GM12874 (cell line): ENCODE results near the gene CASD1.

Experiments
- CTCF ChIP-seq: IDR thresholded peaks from 2 replicates; pipeline ENCODE4 v1.5.1; 2011; ENCODE audit warnings: low read depth, mild to moderate bottlenecking, control low read depth, low read length, moderate library complexity; ENCODE audit not compliant: insufficient read depth

The CASD1 gene

DNA sequence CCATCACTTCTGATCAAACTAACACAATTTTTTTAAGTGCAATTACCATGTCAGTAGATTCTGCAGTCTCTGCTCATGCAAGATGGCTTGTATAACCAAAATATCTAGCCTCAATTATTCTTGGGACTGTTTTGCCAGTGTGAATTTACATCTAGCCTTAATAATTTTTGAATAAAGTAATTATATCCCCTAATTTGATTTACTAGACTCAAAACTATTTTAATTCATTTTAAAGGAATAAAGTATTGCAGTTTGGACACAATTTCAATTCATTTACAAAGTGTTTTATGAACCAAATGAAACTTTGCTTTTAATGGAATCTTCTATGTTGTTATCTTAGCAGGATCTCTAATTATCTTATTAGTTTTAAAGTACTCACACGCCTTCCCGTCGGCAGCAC is 90.7 kb downstream of the CASD1 start:
- no peak for TF ChIP-seq CTCF

DNA sequence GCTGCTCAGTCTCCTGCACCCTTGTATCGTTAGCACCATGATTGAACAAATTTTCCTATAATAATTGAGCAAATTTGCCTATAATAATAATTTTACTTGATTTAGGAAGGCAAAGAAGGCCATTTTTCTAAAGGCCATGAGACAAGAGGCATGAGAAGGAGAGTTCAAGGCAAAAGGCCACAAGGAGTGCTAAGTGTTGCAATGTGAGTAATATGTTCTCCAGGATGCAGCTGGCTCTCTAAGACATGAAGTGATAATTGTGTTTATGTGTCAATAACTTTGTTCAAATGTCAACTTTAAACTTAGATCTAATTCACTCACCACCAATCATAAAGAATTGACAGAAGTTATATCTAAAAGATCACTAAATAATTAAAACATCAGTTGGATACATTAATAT is 92.6 kb downstream of the CASD1 start:
- no peak for TF ChIP-seq CTCF

DNA sequence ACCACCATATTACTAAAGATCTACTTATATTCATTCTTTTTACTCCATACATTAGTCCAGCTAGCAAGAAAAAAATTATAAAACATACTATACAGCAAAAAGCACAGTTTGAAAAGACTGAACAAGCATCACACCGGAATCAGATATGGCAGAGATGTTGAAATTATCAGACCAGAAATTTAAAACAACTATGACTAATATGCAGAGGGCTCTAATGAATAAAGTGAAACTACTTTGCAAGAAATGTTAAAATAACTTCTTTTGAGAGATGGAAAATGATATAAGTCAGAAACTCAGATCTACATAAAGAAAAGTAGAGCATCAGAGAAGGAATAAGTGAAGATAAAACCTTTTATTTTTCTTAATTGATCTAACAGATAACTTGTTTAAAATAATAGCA is 95.4 kb downstream of the CASD1 start:
- no peak for TF ChIP-seq CTCF
